Measurements from ENCODE around the gene PIWIL1. TPM values are rescaled to one million over a fixed set of nuclear protein-coding genes. Genes with fewer than 3 reads are reported as not detected.

PIWIL1 gene
- total and polyA plus RNA-seq, 2 of the 4 experiments (the other 2 are of a cell fraction): not detected

DNA sequence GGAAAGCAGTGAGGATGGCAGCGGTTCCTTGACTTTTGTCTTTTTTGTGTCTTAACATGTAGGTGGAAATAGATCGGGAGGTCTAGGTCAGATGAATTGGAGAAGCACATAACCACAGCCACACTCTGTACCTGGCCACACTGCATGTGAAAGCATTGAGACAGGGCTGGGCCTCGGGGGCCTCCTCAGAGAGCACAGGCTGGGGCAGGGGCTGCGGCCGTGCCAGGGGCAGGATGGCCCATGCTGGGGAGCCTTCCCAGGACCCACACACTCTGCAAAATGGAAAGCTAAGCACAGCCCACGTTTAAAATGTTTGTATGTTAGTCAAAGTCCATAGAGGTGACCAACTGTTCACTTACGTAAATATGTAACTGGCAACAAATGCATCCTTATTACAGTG is 76.7 kb downstream of the PIWIL1 start:
- CTCF ChIA-PET: no interaction called here
- TF ChIP-seq MAFK (IDR thresholded peaks at IDR 0.05; ENCODE audit: low read depth, low read length) (no peak), RCOR1 (IDR thresholded peaks at IDR 0.05; ENCODE audit: insufficient replicate concordance, low read length) (no peak)
- TF ChIP-seq, protein P1, sequence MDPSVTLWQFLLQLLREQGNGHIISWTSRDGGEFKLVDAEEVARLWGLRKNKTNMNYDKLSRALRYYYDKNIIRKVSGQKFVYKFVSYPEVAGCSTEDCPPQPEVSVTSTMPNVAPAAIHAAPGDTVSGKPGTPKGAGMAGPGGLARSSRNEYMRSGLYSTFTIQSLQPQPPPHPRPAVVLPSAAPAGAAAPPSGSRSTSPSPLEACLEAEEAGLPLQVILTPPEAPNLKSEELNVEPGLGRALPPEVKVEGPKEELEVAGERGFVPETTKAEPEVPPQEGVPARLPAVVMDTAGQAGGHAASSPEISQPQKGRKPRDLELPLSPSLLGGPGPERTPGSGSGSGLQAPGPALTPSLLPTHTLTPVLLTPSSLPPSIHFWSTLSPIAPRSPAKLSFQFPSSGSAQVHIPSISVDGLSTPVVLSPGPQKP (IDR thresholded peaks at IDR 0.05; ENCODE audit: borderline replicate concordance, low read depth, low read length): no peak

More for the DNA sequence above, 76.7 kb downstream of the PIWIL1 start:
- H4K20me1 ChIP-seq (ENCODE audit: insufficient read depth, low read length): no peaks in the 10 kb centered on the region
- H2AK9ac ChIP-seq (replicated peaks; ENCODE audit: low read depth, low read length, poor library complexity): no peak overlapping the region
- H3K4me1 ChIP-seq (ENCODE audit: control insufficient read depth, insufficient read depth, low read length): no peaks in the 10 kb centered on the region
- 20% methylated on average over 1 of the region's 7 CpGs; no CpG with 5 or more reads in 1 of the 2 experiments for WGBS, 2 experiments (ENCODE audit: extremely low coverage in 2 of 2, insufficient read length in 1 of 2)
- no peaks in the 10 kb centered on the region for H3K9me1 ChIP-seq (ENCODE audit: insufficient read depth, low read length)
- BruUV-seq (replicated peaks): no TSS peak
- dilution Hi-C loops (cut with HindIII; ENCODE audit: low sequenced_read_pairs, unreplicated experiment): no loop called here
- H3K9me3 ChIP-seq (ENCODE audit: control insufficient read depth, insufficient read depth, low read length): peaks cover 27% of the 10 kb centered on the region
- no peak overlapping the region for H3K4me3 ChIP-seq (ENCODE audit: insufficient read depth, low read depth, low read length)
- no peak overlapping the region for H2BK20ac ChIP-seq (ENCODE audit: low read depth, low read length)
- intact Hi-C loops (cut with micrococcal nuclease): no loop called here
- H4K5ac ChIP-seq (ENCODE audit: low read depth, low read length): no peak overlapping the region
- H3K27ac ChIP-seq (ENCODE audit: insufficient read depth, low read length): no peak overlapping the region
- ATAC-seq (ENCODE audit: low read depth): no peak
- H3K23ac ChIP-seq (ENCODE audit: low read depth, low read length): no peak overlapping the region
- no peak overlapping the region for H3K4me2 ChIP-seq (ENCODE audit: low read depth, low read length)
- DNase-seq: no peak
- H3K79me1 ChIP-seq (ENCODE audit: low read depth in 1 of 2, low read length in 2 of 2): no peaks in the 10 kb centered on the region
- H3K56ac ChIP-seq (ENCODE audit: extremely low read depth, insufficient read depth, low read length): no peak overlapping the region
- no peak overlapping the region for H4K8ac ChIP-seq (ENCODE audit: low read depth in 2 of 2, low read length in 2 of 2)
- no peak overlapping the region for H3K4ac ChIP-seq (ENCODE audit: low read depth, low read length)
- no peak overlapping the region for H2AFZ ChIP-seq (replicated peaks; ENCODE audit: low read length, poor library complexity)
- H2AK5ac ChIP-seq (ENCODE audit: low read depth, low read length): no peak overlapping the region
- H3K27me3 ChIP-seq (ENCODE audit: control insufficient read depth, insufficient read depth, low read length): no peaks in the 10 kb centered on the region
- no peak overlapping the region for H3K14ac ChIP-seq (replicated peaks; ENCODE audit: low read depth, low read length)
- no peak overlapping the region for H3K18ac ChIP-seq (ENCODE audit: low read depth, low read length)
- no peak overlapping the region for H2BK5ac ChIP-seq (ENCODE audit: low read depth, low read length, poor library complexity, severe bottlenecking)
- in situ Hi-C loops (cut with MboI; ENCODE audit: low sequenced_read_pairs): no loop called here
- POLR2A ChIA-PET (ENCODE audit: unreplicated experiment): no interaction called here
- H3K36me3 ChIP-seq (ENCODE audit: control insufficient read depth, insufficient read depth, low read length): no peaks in the 10 kb centered on the region
- no peak overlapping the region for H2BK15ac ChIP-seq (ENCODE audit: low read depth, low read length)
- no peak overlapping the region for H2BK120ac ChIP-seq (ENCODE audit: low read depth, low read length)
- no peak overlapping the region for H3K9ac ChIP-seq (ENCODE audit: low read depth, low read length)
- no peak overlapping the region for H4K91ac ChIP-seq (ENCODE audit: insufficient read depth, low read depth, low read length)

All from IMR-90 (cell line).